ENCODE results near the gene ALS2CL.

The ALS2CL gene

DNA sequence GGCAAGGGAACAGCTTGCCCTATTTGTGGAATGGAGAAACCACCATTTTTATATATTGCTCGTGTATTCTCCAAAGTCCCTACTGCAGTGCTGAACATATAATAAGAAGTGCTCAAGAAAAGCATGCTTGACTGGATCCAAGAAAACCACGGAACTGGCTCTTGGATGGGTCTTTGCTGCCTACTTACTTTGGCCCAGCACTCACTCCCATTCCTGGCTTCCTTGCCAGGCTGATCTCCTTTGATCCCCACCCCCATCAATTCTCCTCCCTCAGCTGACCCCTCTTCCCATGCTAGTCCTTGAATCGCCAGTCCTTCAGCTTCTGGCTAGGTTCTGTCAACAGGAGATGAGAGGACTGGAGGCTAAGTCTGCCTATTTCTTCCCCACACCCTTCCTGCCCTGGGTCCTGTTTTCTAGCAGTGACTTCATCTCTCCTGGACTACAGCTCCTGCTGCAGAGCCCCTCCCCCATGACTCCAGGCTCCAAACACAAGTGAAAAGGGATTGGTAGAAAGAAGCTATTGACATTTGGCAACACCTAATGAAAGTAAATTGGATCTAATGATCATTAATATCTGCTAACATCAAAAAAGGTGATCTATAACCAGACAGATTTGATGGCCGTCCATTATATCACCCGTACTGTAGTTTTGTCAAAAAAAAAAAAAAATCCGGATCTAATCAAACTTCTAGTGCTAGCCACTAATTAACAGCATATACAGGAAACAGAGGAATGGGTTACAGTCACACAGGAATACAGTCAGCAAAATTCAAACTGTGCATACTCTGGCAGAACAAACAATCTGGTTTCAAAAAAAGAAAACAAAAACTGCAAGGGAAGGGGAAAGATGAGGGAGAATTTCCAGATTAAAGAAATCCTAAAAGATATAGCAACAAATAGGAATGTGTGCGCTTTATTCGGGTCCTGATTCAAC, 73.4 kb downstream of the ALS2CL start:
- TF ChIP-seq, protein P1, sequence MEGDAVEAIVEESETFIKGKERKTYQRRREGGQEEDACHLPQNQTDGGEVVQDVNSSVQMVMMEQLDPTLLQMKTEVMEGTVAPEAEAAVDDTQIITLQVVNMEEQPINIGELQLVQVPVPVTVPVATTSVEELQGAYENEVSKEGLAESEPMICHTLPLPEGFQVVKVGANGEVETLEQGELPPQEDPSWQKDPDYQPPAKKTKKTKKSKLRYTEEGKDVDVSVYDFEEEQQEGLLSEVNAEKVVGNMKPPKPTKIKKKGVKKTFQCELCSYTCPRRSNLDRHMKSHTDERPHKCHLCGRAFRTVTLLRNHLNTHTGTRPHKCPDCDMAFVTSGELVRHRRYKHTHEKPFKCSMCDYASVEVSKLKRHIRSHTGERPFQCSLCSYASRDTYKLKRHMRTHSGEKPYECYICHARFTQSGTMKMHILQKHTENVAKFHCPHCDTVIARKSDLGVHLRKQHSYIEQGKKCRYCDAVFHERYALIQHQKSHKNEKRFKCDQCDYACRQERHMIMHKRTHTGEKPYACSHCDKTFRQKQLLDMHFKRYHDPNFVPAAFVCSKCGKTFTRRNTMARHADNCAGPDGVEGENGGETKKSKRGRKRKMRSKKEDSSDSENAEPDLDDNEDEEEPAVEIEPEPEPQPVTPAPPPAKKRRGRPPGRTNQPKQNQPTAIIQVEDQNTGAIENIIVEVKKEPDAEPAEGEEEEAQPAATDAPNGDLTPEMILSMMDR (IDR thresholded peaks at IDR 0.05; ENCODE audit: low read depth, low read length): no peak
- no peak overlapping the region for H3K4me3 ChIP-seq (ENCODE audit: low read depth, low read length)
